ENCODE data around the gene SLX1B.
"Not testable (repeated sequence)": the region's sequence is repeated elsewhere in the genome, so short reads cannot be mapped to it uniquely, and the experiment has no call there.

DNA sequence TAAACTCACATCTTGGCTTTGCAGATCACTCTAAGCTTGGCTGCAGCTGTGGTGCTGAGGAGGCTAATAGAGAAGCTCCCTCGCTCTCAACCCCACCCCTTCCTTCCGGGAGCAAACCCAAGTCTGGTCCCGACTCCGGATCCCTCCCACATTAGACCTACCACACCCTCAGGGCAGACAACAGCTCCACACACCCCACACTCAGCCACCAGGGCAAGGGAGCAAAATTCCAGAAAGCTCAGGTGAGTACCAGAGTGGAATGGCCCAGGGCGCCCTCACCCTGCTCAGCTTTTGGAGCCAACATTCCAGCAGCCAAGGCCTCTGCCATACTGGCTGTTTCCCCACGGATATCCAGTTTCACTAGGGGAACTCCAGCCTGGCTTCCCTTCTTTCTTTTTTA is 15.3 kb downstream of the SLX1B start:
- TF ChIP-seq, protein P1, sequence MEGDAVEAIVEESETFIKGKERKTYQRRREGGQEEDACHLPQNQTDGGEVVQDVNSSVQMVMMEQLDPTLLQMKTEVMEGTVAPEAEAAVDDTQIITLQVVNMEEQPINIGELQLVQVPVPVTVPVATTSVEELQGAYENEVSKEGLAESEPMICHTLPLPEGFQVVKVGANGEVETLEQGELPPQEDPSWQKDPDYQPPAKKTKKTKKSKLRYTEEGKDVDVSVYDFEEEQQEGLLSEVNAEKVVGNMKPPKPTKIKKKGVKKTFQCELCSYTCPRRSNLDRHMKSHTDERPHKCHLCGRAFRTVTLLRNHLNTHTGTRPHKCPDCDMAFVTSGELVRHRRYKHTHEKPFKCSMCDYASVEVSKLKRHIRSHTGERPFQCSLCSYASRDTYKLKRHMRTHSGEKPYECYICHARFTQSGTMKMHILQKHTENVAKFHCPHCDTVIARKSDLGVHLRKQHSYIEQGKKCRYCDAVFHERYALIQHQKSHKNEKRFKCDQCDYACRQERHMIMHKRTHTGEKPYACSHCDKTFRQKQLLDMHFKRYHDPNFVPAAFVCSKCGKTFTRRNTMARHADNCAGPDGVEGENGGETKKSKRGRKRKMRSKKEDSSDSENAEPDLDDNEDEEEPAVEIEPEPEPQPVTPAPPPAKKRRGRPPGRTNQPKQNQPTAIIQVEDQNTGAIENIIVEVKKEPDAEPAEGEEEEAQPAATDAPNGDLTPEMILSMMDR (conservative IDR thresholded peaks at IDR 0.05) = not testable (repeated sequence)
- TF ChIP-seq EZH2 (IDR thresholded peaks at IDR 0.05; ENCODE audit: low read depth) = not testable (repeated sequence)
